K562 (cell line): ENCODE results near the gene RPL19. TPM values are rescaled to one million over a fixed set of nuclear protein-coding genes. Genes with fewer than 3 reads are reported as not detected.

Source experiments
- ATAC-seq: fragments of 200-7000 bp; cut with Tn5 transposase; 3 replicates; pipeline ENCODE4 v1.9.1; 2020; ENCODE audit warnings: moderate library complexity
- BruUV-seq: library from RNA; stranded (reverse); fragments of 400-500 nt; replicated peaks from 2 replicates; lab custom pipeline; 2021; lab: Mats Ljungman, UMichigan
- CTCF ChIA-PET: fragments of 300-600 bp; formaldehyde crosslinking; extraction: SDS; loops from one replicate; lab custom pipeline; 2021; ENCODE audit warnings: low intra/inter-chr PET ratio; lab: Yijun Ruan, JAX
- POLR2A ChIA-PET: fragments of 300-600, 350-650 bp; sonication (Branson Sonifier 250); formaldehyde crosslinking; extraction: SDS; loops from one replicate; lab custom pipeline; 2021; ENCODE audit warnings: antibody characterized with exemption, inconsistent platforms; lab: Yijun Ruan, JAX
- DNase-seq, 4 experiments: peaks; one replicate each; pipeline versions ENCODE4 v3.0.0 to v3.0.0-alpha.2; 2011 to 2018; ENCODE audit warnings: low spot score in 3 of 4, mixed read lengths in 3 of 4; ENCODE audit errors: extremely low read depth in 1 of 4
- FAIRE-seq: peaks from 2 replicates; lab custom pipeline; 2011; peaks lifted over from hg19 to GRCh38; lab: Jason Lieb, UNC
- H2AFZ ChIP-seq: 2 replicates; pipeline ENCODE4 v1.6.0; 2011; ENCODE audit warnings: low read depth, low read length, control low read depth, inconsistent platforms
- H3K27ac ChIP-seq: fragments of 200-600 bp; 3 replicates; pipeline ENCODE4 v1.8.0; 2011; ENCODE audit warnings: low read depth, mild to moderate bottlenecking, control low read depth, inconsistent platforms, low read length, moderate library complexity, mixed read lengths; ENCODE audit errors: extremely low read depth
- H3K27me3 ChIP-seq, 2 experiments: fragments of 300-600 bp in 1 of 2; 2 replicates in 1 of 2; 3 replicates in 1 of 2; pipeline versions ENCODE4 v1.6.0 to v1.8.0; 2011; ENCODE audit warnings: inconsistent platforms in 2 of 2, low read length in 2 of 2, mild to moderate bottlenecking in 1 of 2, mixed read lengths in 1 of 2, moderate library complexity in 1 of 2; ENCODE audit not compliant: control insufficient read depth in 2 of 2, insufficient read depth in 2 of 2
- H3K36me3 ChIP-seq: fragments of 300-600 bp; 3 replicates; pipeline ENCODE4 v1.8.0; 2011; ENCODE audit warnings: mild to moderate bottlenecking, low read length, inconsistent platforms; ENCODE audit not compliant: control insufficient read depth, insufficient read depth
- H3K4me1 ChIP-seq, 2 experiments: fragments of 200-600 bp in 1 of 2; replicated peaks in 1 of 2; 2 replicates in 1 of 2; 3 replicates in 1 of 2; pipeline versions ENCODE4 v1.5.1 to v1.8.0; 2011; ENCODE audit warnings: inconsistent platforms in 2 of 2, low read length in 2 of 2, mild to moderate bottlenecking in 1 of 2, mixed read lengths in 1 of 2, moderate library complexity in 1 of 2; ENCODE audit not compliant: control insufficient read depth in 2 of 2, insufficient read depth in 2 of 2
- H3K4me2 ChIP-seq: 2 replicates; pipeline ENCODE4 v1.6.1; 2011; ENCODE audit warnings: low read length, control low read depth, inconsistent platforms, mixed read lengths; ENCODE audit not compliant: insufficient read depth
- H3K4me3 ChIP-seq: fragments of 200-600 bp; sonication (generic), shearing (Covaris generic); 2 replicates; pipeline ENCODE4 v1.5.1; 2016; ENCODE audit warnings: control low read depth, inconsistent platforms
- H3K79me2 ChIP-seq: fragments of 200-600 bp; 3 replicates; pipeline ENCODE4 v1.8.0; 2011; ENCODE audit warnings: low read length, inconsistent platforms; ENCODE audit not compliant: control insufficient read depth, insufficient read depth
- H3K9ac ChIP-seq, 2 experiments: 2 replicates each; pipeline versions ENCODE4 v1.6.0 to v1.6.1; 2011; ENCODE audit warnings: low read depth in 2 of 2, low read length in 2 of 2, control low read depth in 1 of 2, inconsistent platforms in 1 of 2, mild to moderate bottlenecking in 1 of 2, mixed read lengths in 1 of 2; ENCODE audit not compliant: insufficient read depth in 1 of 2
- H3K9me1 ChIP-seq: one replicate; pipeline ENCODE4 v1.6.0; 2011; ENCODE audit warnings: inconsistent platforms, mild to moderate bottlenecking, low read length, moderate library complexity; ENCODE audit not compliant: control insufficient read depth, insufficient read depth
- H3K9me3 ChIP-seq: replicated peaks from 2 replicates; pipeline ENCODE4 v1.5.1; 2011; ENCODE audit warnings: low read depth, low read length, inconsistent platforms; ENCODE audit not compliant: control insufficient read depth, insufficient read depth
- H4K20me1 ChIP-seq: replicated peaks from 2 replicates; pipeline ENCODE4 v1.6.1; 2011; ENCODE audit warnings: low read length, inconsistent platforms, mixed read lengths; ENCODE audit not compliant: control insufficient read depth, insufficient read depth
- BRD4 ChIP-seq: fragments of 200-600 bp; sonication (generic); IDR thresholded peaks from 2 replicates; pipeline ENCODE4 v1.6.1; 2017; ENCODE audit warnings: inconsistent platforms
- CBX2 ChIP-seq: fragments of 200-600 bp; sonication (generic); IDR thresholded peaks from one replicate; pipeline ENCODE4 v1.6.1; 2012; ENCODE audit warnings: mild to moderate bottlenecking, low read length, inconsistent platforms; ENCODE audit not compliant: insufficient read depth, poor library complexity, severe bottlenecking
- CEBPG ChIP-seq, 3 experiments: fragments of 200-800 bp in 1 of 3; sonication (Bioruptor generic) in 1 of 3; sonication (generic) in 1 of 3; formaldehyde crosslinking in 1 of 3; IDR thresholded peaks in 2 of 3; conservative IDR thresholded peaks in 1 of 3; 2 replicates each; pipeline versions ENCODE4 v1.6.1 to v1.8.0; 2016 to 2022; ENCODE audit warnings: missing compliant biosample characterization in 2 of 3, missing genetic modification characterization in 2 of 3, mild to moderate bottlenecking in 1 of 3, missing genetic modification reagents in 1 of 3
- ELF2 ChIP-seq: fragments of 250-450 bp; sonication (Bioruptor Pico); IDR thresholded peaks from 2 replicates; pipeline ENCODE4 v1.5.0; 2021; ENCODE audit warnings: mild to moderate bottlenecking
- ESRRB ChIP-seq: fragments of 250-450 bp; sonication (Bioruptor Pico); IDR thresholded peaks from 2 replicates; pipeline ENCODE4 v1.5.0; 2020; ENCODE audit warnings: mild to moderate bottlenecking, moderate library complexity, borderline replicate concordance
- LARP7 ChIP-seq: fragments of 450-650 bp; IDR thresholded peaks from 2 replicates; pipeline ENCODE4 v1.6.1; 2016
- MEF2A ChIP-seq: IDR thresholded peaks from 2 replicates; pipeline ENCODE4 v1.6.1; 2011; ENCODE audit warnings: low read depth, mild to moderate bottlenecking, low read length, moderate library complexity; ENCODE audit not compliant: control insufficient read depth
- PHF20 ChIP-seq: fragments of 450-650 bp; IDR thresholded peaks from 2 replicates; pipeline ENCODE4 v1.6.1; 2018; ENCODE audit not compliant: partially characterized antibody
- PYGO2 ChIP-seq: fragments of 450-650 bp; IDR thresholded peaks from 2 replicates; pipeline ENCODE4 v1.6.1; 2016; ENCODE audit warnings: mild to moderate bottlenecking, missing genetic modification characterization, moderate library complexity, missing compliant biosample characterization
- RBM22 ChIP-seq: fragments of 200-400 bp; formaldehyde crosslinking; IDR thresholded peaks from 2 replicates; pipeline ENCODE4 v1.6.1; 2018; ENCODE audit warnings: low read length, low read depth; ENCODE audit not compliant: poor library complexity, severe bottlenecking
- SMARCC2 ChIP-seq: fragments of 450-650 bp; IDR thresholded peaks from 2 replicates; pipeline ENCODE4 v1.6.1; 2017; ENCODE audit warnings: antibody characterized with exemption, moderate library complexity, mild to moderate bottlenecking, low read depth
- ZNF124 ChIP-seq: sonication (generic); formaldehyde crosslinking; IDR thresholded peaks from 2 replicates; pipeline ENCODE4 v1.8.1; 2022; ENCODE audit warnings: missing genetic modification reagents
- WGBS: fragments of 100-300 bp; shearing (Covaris generic); methylation state at CpG from one replicate; pipeline ENCODE4 v1.1.6; 2016; ENCODE audit warnings: low coverage, mixed read lengths; ENCODE audit not compliant: insufficient coverage; ENCODE audit errors: missing lambda C conversion rate; 5-methylcytosine and 5-hydroxymethylcytosine counted together
- in situ Hi-C: fragments of 300-500 bp; cut with MboI; formaldehyde crosslinking; loops from 4 replicates; pipeline ENCODE4 v1.15.0; 2018; ENCODE audit warnings: inconsistent platforms, mixed read lengths
- intact Hi-C: fragments of 100-400 bp; cut with micrococcal nuclease; formaldehyde crosslinking; loops from 2 replicates; pipeline ENCODE4 v1.14.2; 2022
- polyA plus RNA-seq, 8 experiments: library from polyadenylated mRNA; depleted of rRNA in 4 of 8; stranded (reverse) in 5 of 8; unstranded in 3 of 8; fragments of >200 nt; fragmentation: Nextera tagmentation in 2 of 8; fragmentation: Illumina TruSeq in 1 of 8; extraction: Ambion mirVana in 2 of 8; extraction: Trizol in 1 of 8; gene quantifications; 2 replicates each; pipeline versions ENCODE4 v1.2.1 to v1.2.3, GENCODE V29; 2011 to 2014; ENCODE audit warnings: inconsistent platforms in 1 of 8, missing spikeins in 1 of 8
- total RNA-seq, 7 experiments: library from RNA; depleted of rRNA in 6 of 7; stranded (reverse); fragments of >200 nt in 6 of 7; fragmentation: Illumina TruSeq in 2 of 7; extraction: Trizol in 2 of 7; gene quantifications; 2 replicates each; pipeline versions ENCODE4 v1.2.1 to v1.2.3, GENCODE V29; 2011 to 2021; ENCODE audit warnings: low replicate concordance in 1 of 7
- TF ChIP-seq, protein P1 (sequence below): fragments of 450-650 bp; formaldehyde crosslinking; IDR thresholded peaks from 2 replicates; pipeline ENCODE4 v1.4.0; 2020; ENCODE audit warnings: mild to moderate bottlenecking, moderate library complexity
- TF ChIP-seq, protein P2 (sequence below): fragments of 250-450 bp; sonication (Bioruptor Pico); IDR thresholded peaks from 2 replicates; pipeline ENCODE4 v1.5.0; 2020; ENCODE audit warnings: mild to moderate bottlenecking, borderline replicate concordance

Gene RPL19
- total and polyA plus RNA-seq, 9 of the 15 experiments (the other 6 are each of a cell fraction or from before 2014, with no cell fraction given): 2,263 to 4,614 (median 3,727) TPM

DNA sequence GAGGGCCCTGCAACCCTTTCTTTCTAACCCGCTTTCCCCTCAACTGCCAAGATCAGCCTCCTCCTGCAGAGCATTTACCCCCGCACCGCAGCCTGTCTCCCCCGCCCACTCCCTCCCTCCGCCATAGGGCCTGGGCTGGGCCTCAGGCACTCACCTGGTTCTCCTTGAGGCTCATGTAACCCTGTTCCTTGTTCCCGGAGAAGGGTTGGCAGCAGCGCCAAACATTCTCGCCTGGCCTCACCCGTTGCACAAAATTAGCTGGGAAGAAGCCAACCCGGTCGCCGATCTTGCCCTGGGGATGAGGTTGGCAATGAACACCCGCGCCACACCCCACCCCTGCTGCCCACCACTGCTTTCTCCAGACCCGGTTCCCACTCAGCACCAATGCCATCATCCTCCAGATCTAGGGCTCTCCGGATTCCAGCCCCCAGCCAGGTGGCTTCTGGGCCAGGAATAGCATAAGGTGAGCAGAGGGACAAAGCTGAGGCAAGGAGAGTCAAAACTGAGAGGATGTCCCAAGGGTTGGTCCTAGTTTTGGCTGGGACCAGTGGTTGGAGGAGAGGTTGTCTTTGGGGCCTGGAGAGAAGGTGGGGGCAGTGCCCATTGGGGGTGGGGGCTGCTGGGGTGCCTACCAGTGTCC is 12.9 kb downstream of the RPL19 start (continued):
- TF ChIP-seq ESRRB (CRISPR knock-in tag): no peak
- no peak for TF ChIP-seq BRD4
- no peak for TF ChIP-seq LARP7
- no peak for TF ChIP-seq ZNF124 (CRISPR knock-in tag)

DNA sequence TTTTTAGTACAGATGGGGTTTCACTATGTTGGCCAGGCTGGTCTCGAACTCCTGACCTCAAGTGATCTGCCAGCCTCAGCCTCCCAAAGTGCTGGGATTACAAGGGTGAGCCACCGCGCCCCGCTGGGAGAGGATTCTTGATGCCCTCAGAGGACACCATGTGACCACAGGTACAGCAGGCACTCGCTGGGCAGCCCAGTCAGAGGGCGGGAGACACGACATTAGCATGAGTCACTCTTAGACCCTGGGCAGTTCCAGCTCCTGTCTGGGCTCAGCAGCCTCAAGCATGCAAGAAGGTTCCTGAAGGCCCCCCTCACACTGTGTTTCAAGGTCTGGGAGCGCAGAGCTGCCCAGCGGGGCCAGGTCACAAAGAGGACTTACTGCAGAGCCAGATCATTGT is 13.8 kb downstream of the RPL19 start:
- H3K36me3 ChIP-seq: no peaks in the 10 kb centered on the region
- H3K27me3 ChIP-seq: peaks cover 4 to 58% of the 10 kb centered on the region in 2 experiments; a peak in 3 of 5 replicates
- H3K9ac ChIP-seq: 0 out of 4 replicates have a peak overlapping the region, but pooled peaks of 1 of the 2 experiments have one; percentile 17
- no peak overlapping the region for H2AFZ ChIP-seq
- no peaks in the 10 kb centered on the region for H3K9me3 ChIP-seq
- no peaks in the 10 kb centered on the region for H4K20me1 ChIP-seq
- CTCF ChIA-PET: no interaction called here
- peaks cover 4% of the 10 kb centered on the region for H3K9me1 ChIP-seq
- intact Hi-C loops: no loop called here
- H3K79me2 ChIP-seq: no peaks in the 10 kb centered on the region
- WGBS: 28% methylated on average over 9 of the region's 9 CpGs
- H3K4me2 ChIP-seq: no peak overlapping the region
- ATAC-seq: peak; percentile 20
- no peak for FAIRE-seq
- H3K4me3 ChIP-seq: no peak overlapping the region
- POLR2A ChIA-PET: no interaction called here
- no peak for DNase-seq
- in situ Hi-C loops: no loop called here
- BruUV-seq: no TSS peak
- H3K4me1 ChIP-seq: peaks cover 0 to 26% of the 10 kb centered on the region in 2 experiments; a peak in 3 of 5 replicates
- no peak overlapping the region for H3K27ac ChIP-seq
- TF ChIP-seq CBX2 (no peak), MEF2A (no peak), PYGO2 (tag) (no peak), ELF2 (no peak), SMARCC2 (no peak), RBM22 (no peak), PHF20 (no peak), CEBPG (CRISPR knock-in tag; IDR thresholded peaks at IDR 0.05) (no peak), CEBPG (tag; conservative IDR thresholded peaks at IDR 0.05 in 1 of 2, IDR thresholded peaks at IDR 0.05 in 1 of 2) (no peak)
- TF ChIP-seq, protein P1, sequence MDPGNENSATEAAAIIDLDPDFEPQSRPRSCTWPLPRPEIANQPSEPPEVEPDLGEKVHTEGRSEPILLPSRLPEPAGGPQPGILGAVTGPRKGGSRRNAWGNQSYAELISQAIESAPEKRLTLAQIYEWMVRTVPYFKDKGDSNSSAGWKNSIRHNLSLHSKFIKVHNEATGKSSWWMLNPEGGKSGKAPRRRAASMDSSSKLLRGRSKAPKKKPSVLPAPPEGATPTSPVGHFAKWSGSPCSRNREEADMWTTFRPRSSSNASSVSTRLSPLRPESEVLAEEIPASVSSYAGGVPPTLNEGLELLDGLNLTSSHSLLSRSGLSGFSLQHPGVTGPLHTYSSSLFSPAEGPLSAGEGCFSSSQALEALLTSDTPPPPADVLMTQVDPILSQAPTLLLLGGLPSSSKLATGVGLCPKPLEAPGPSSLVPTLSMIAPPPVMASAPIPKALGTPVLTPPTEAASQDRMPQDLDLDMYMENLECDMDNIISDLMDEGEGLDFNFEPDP: no peak
- TF ChIP-seq, protein P2, sequence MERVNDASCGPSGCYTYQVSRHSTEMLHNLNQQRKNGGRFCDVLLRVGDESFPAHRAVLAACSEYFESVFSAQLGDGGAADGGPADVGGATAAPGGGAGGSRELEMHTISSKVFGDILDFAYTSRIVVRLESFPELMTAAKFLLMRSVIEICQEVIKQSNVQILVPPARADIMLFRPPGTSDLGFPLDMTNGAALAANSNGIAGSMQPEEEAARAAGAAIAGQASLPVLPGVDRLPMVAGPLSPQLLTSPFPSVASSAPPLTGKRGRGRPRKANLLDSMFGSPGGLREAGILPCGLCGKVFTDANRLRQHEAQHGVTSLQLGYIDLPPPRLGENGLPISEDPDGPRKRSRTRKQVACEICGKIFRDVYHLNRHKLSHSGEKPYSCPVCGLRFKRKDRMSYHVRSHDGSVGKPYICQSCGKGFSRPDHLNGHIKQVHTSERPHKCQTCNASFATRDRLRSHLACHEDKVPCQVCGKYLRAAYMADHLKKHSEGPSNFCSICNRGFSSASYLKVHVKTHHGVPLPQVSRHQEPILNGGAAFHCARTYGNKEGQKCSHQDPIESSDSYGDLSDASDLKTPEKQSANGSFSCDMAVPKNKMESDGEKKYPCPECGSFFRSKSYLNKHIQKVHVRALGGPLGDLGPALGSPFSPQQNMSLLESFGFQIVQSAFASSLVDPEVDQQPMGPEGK: no peak
